ENCODE results near the gene KRTAP10-7. TPM values are rescaled to one million over a fixed set of nuclear protein-coding genes. Genes with fewer than 3 reads are reported as not detected.
"Not testable (repeated sequence)": the region's sequence is repeated elsewhere in the genome, so short reads cannot be mapped to it uniquely, and the experiment has no call there.

Gene KRTAP10-7
- total RNA-seq, 1 experiment from 2014 or later = not detected

- no peak for DNase-seq (ENCODE audit: low read depth)
These were observed 31.7 kb downstream of the KRTAP10-7 start for GRCh38 chr21:44632067-44632466.

- DNase-seq (ENCODE audit: low read depth) = no peak
These were observed 36.0 kb downstream of the KRTAP10-7 start for GRCh38 chr21:44636209-44637017.

- no peak for DNase-seq (ENCODE audit: low read depth)
These were observed 36.8 kb downstream of the KRTAP10-7 start, which contains the start of gene KRTAP10-10 for GRCh38 chr21:44637018-44637850. KRTAP10-10 (plus strand) TSS chr21:44637356; CDS start chr21:44637418, 62 bp downstream.

- not testable (repeated sequence) for DNase-seq (ENCODE audit: low read depth)
These were observed 37.5 kb downstream of the KRTAP10-7 start for GRCh38 chr21:44637851-44638348.

- not testable (repeated sequence) for DNase-seq (ENCODE audit: low read depth)
These were observed 38.3 kb downstream of the KRTAP10-7 start for GRCh38 chr21:44638506-44639330.

GRCh38 chr21:44639331-44639655 lies 38.9 kb downstream of the KRTAP10-7 start:
- no peak for DNase-seq (ENCODE audit: low read depth)

- no peak for DNase-seq (ENCODE audit: low read depth)
These were observed 40.4 kb downstream of the KRTAP10-7 start for GRCh38 chr21:44640761-44641160.

GRCh38 chr21:44643741-44644310 lies 43.4 kb downstream of the KRTAP10-7 start:
- DNase-seq (ENCODE audit: low read depth) = no peak

- no peak for DNase-seq (ENCODE audit: low read depth)
These were observed 44.5 kb downstream of the KRTAP10-7 start for GRCh38 chr21:44644878-44645277.

- not testable (repeated sequence) for DNase-seq (ENCODE audit: low read depth)
These were observed 46.2 kb downstream of the KRTAP10-7 start, which contains the start of gene KRTAP10-11 for GRCh38 chr21:44646366-44647221. KRTAP10-11 (plus strand) TSS chr21:44646414; CDS start chr21:44646459, 45 bp downstream.

- DNase-seq (ENCODE audit: low read depth) = no peak
These were observed 46.8 kb downstream of the KRTAP10-7 start for GRCh38 chr21:44647222-44647552.

- DNase-seq (ENCODE audit: low read depth) = no peak
These were observed 48.3 kb downstream of the KRTAP10-7 start for GRCh38 chr21:44648557-44649311.

- no peak for DNase-seq (ENCODE audit: low read depth)
These were observed 49.2 kb downstream of the KRTAP10-7 start for GRCh38 chr21:44649521-44650100.

GRCh38 chr21:44650265-44650972 lies 50.0 kb downstream of the KRTAP10-7 start:
- no peak for DNase-seq (ENCODE audit: low read depth)

GRCh38 chr21:44650973-44651675 lies 50.7 kb downstream of the KRTAP10-7 start:
- no peak for DNase-seq (ENCODE audit: low read depth)

Measured in RPMI7951 (cell line).